HEK293 (cell line): Measurements from ENCODE around the gene NANP.

Experiments used
- EGR2 ChIP-seq: fragments of 450-650 bp; formaldehyde crosslinking; IDR thresholded peaks from 2 replicates; pipeline ENCODE4 v1.5.1; 2016; ENCODE audit warnings: low read depth, missing biosample characterization, missing genetic modification characterization
- GLI4 ChIP-seq: fragments of 450-650 bp; formaldehyde crosslinking; IDR thresholded peaks from 2 replicates; pipeline ENCODE4 v1.5.1; 2016; ENCODE audit warnings: missing biosample characterization, missing genetic modification characterization
- GLIS2 ChIP-seq: fragments of 450-650 bp; formaldehyde crosslinking; IDR thresholded peaks from 2 replicates; pipeline ENCODE4 v1.5.1; 2016; ENCODE audit warnings: missing biosample characterization, missing genetic modification characterization
- KLF16 ChIP-seq: fragments of 450-650 bp; formaldehyde crosslinking; IDR thresholded peaks from 2 replicates; pipeline ENCODE4 v1.5.1; 2017; ENCODE audit warnings: missing biosample characterization, missing genetic modification characterization
- KLF8 ChIP-seq: fragments of 450-650 bp; formaldehyde crosslinking; IDR thresholded peaks from 2 replicates; pipeline ENCODE4 v1.5.1; 2016; ENCODE audit warnings: missing biosample characterization, missing genetic modification characterization
- MEIS1 ChIP-seq: sonication (generic); formaldehyde crosslinking; IDR thresholded peaks from 2 replicates; pipeline ENCODE4 v1.8.1; 2022; ENCODE audit warnings: missing genetic modification reagents, mild to moderate bottlenecking, borderline replicate concordance
- OSR2 ChIP-seq: fragments of 450-650 bp; formaldehyde crosslinking; IDR thresholded peaks from 2 replicates; pipeline ENCODE4 v1.5.1; 2016; ENCODE audit warnings: missing biosample characterization, missing genetic modification characterization
- WT1 ChIP-seq: fragments of 450-650 bp; formaldehyde crosslinking; IDR thresholded peaks from 2 replicates; pipeline ENCODE4 v1.5.1; 2016; ENCODE audit warnings: missing biosample characterization, missing genetic modification characterization
- ZEB2 ChIP-seq: fragments of 450-650 bp; formaldehyde crosslinking; IDR thresholded peaks from 2 replicates; pipeline ENCODE4 v1.5.1; 2016; ENCODE audit warnings: missing biosample characterization, missing genetic modification characterization
- ZFHX2 ChIP-seq: fragments of 450-650 bp; formaldehyde crosslinking; conservative IDR thresholded peaks from 2 replicates; pipeline ENCODE4 v1.5.1; 2016; ENCODE audit warnings: missing biosample characterization, missing genetic modification characterization
- ZFP41 ChIP-seq: fragments of 450-650 bp; formaldehyde crosslinking; IDR thresholded peaks from 2 replicates; pipeline ENCODE4 v1.5.1; 2016; ENCODE audit warnings: missing biosample characterization, missing genetic modification characterization, borderline replicate concordance
- ZNF112 ChIP-seq: fragments of 450-650 bp; formaldehyde crosslinking; IDR thresholded peaks from 2 replicates; pipeline ENCODE4 v1.5.0; 2017; ENCODE audit warnings: missing biosample characterization, missing genetic modification characterization
- ZNF121 ChIP-seq: fragments of 450-650 bp; formaldehyde crosslinking; IDR thresholded peaks from 2 replicates; pipeline ENCODE4 v1.5.1; 2016; ENCODE audit warnings: missing biosample characterization, missing genetic modification characterization
- ZNF138 ChIP-seq: fragments of 450-650 bp; formaldehyde crosslinking; IDR thresholded peaks from 2 replicates; pipeline ENCODE4 v1.5.1; 2016; ENCODE audit warnings: missing biosample characterization, missing genetic modification characterization, borderline replicate concordance
- ZNF23 ChIP-seq: fragments of 450-650 bp; formaldehyde crosslinking; IDR thresholded peaks from 2 replicates; pipeline ENCODE4 v1.5.1; 2016; ENCODE audit warnings: missing biosample characterization, missing genetic modification characterization, borderline replicate concordance
- ZNF24 ChIP-seq: fragments of 450-650 bp; formaldehyde crosslinking; IDR thresholded peaks from 2 replicates; pipeline ENCODE4 v1.5.1; 2016; ENCODE audit warnings: missing biosample characterization, missing genetic modification characterization
- ZNF302 ChIP-seq: fragments of 450-650 bp; formaldehyde crosslinking; IDR thresholded peaks from 2 replicates; pipeline ENCODE4 v1.5.1; 2016; ENCODE audit warnings: missing biosample characterization, missing genetic modification characterization, low read depth
- ZNF311 ChIP-seq: fragments of 450-650 bp; formaldehyde crosslinking; IDR thresholded peaks from 2 replicates; pipeline ENCODE4 v1.5.1; 2017; ENCODE audit warnings: missing biosample characterization, missing genetic modification characterization, borderline replicate concordance
- ZNF394 ChIP-seq: fragments of 450-650 bp; formaldehyde crosslinking; IDR thresholded peaks from 2 replicates; pipeline ENCODE4 v1.5.1; 2016; ENCODE audit warnings: missing biosample characterization, missing genetic modification characterization, mild to moderate bottlenecking, moderate library complexity, borderline replicate concordance
- ZNF404 ChIP-seq: fragments of 450-650 bp; formaldehyde crosslinking; IDR thresholded peaks from 2 replicates; pipeline ENCODE4 v1.5.1; 2017; ENCODE audit warnings: missing biosample characterization, missing genetic modification characterization
- ZNF423 ChIP-seq: fragments of 450-650 bp; formaldehyde crosslinking; IDR thresholded peaks from 2 replicates; pipeline ENCODE4 v1.5.1; 2016; ENCODE audit warnings: missing biosample characterization, missing genetic modification characterization
- ZNF501 ChIP-seq: fragments of 450-650 bp; formaldehyde crosslinking; IDR thresholded peaks from 2 replicates; pipeline ENCODE4 v1.5.1; 2016; ENCODE audit warnings: missing biosample characterization, missing genetic modification characterization
- ZNF529 ChIP-seq: fragments of 450-650 bp; formaldehyde crosslinking; IDR thresholded peaks from 2 replicates; pipeline ENCODE4 v1.5.1; 2017; ENCODE audit warnings: missing genetic modification characterization, missing biosample characterization; ENCODE audit not compliant: insufficient replicate concordance
- ZNF571 ChIP-seq: fragments of 450-650 bp; formaldehyde crosslinking; IDR thresholded peaks from 2 replicates; pipeline ENCODE4 v1.5.0; 2017; ENCODE audit warnings: missing biosample characterization, missing genetic modification characterization
- ZNF600 ChIP-seq: fragments of 450-650 bp; formaldehyde crosslinking; IDR thresholded peaks from 2 replicates; pipeline ENCODE4 v1.5.1; 2016; ENCODE audit warnings: missing biosample characterization, missing genetic modification characterization
- ZNF747 ChIP-seq: fragments of 450-650 bp; formaldehyde crosslinking; IDR thresholded peaks from 2 replicates; pipeline ENCODE4 v1.5.1; 2016; ENCODE audit warnings: missing biosample characterization, missing genetic modification characterization
- ZNF776 ChIP-seq: fragments of 450-650 bp; formaldehyde crosslinking; IDR thresholded peaks from 2 replicates; pipeline ENCODE4 v1.5.0; 2017; ENCODE audit warnings: missing biosample characterization, missing genetic modification characterization, borderline replicate concordance
- ZNF777 ChIP-seq: fragments of 450-650 bp; formaldehyde crosslinking; IDR thresholded peaks from 2 replicates; pipeline ENCODE4 v1.5.1; 2017; ENCODE audit warnings: missing biosample characterization, missing genetic modification characterization, borderline replicate concordance
- TF ChIP-seq, protein P1 (sequence below): fragments of 450-650 bp; formaldehyde crosslinking; conservative IDR thresholded peaks from 2 replicates; pipeline ENCODE4 v1.5.1; 2016; ENCODE audit warnings: low read depth, missing biosample characterization, missing genetic modification characterization
- TF ChIP-seq, protein P2 (sequence below): fragments of 450-650 bp; formaldehyde crosslinking; IDR thresholded peaks from 2 replicates; pipeline ENCODE4 v1.5.1; 2017; ENCODE audit warnings: missing biosample characterization, missing genetic modification characterization
- TF ChIP-seq, protein P3 (sequence below): fragments of 450-650 bp; formaldehyde crosslinking; IDR thresholded peaks from 2 replicates; pipeline ENCODE4 v1.5.1; 2016; ENCODE audit warnings: missing biosample characterization, missing genetic modification characterization
- TF ChIP-seq, protein P4 (sequence below): fragments of 450-650 bp; formaldehyde crosslinking; IDR thresholded peaks from 2 replicates; pipeline ENCODE4 v1.5.1; 2016; ENCODE audit warnings: missing biosample characterization, missing genetic modification characterization
- TF ChIP-seq, protein P5 (sequence below): fragments of 450-650 bp; formaldehyde crosslinking; IDR thresholded peaks from 2 replicates; pipeline ENCODE4 v1.5.1; 2016; ENCODE audit warnings: missing biosample characterization, missing genetic modification characterization

Gene NANP

DNA sequence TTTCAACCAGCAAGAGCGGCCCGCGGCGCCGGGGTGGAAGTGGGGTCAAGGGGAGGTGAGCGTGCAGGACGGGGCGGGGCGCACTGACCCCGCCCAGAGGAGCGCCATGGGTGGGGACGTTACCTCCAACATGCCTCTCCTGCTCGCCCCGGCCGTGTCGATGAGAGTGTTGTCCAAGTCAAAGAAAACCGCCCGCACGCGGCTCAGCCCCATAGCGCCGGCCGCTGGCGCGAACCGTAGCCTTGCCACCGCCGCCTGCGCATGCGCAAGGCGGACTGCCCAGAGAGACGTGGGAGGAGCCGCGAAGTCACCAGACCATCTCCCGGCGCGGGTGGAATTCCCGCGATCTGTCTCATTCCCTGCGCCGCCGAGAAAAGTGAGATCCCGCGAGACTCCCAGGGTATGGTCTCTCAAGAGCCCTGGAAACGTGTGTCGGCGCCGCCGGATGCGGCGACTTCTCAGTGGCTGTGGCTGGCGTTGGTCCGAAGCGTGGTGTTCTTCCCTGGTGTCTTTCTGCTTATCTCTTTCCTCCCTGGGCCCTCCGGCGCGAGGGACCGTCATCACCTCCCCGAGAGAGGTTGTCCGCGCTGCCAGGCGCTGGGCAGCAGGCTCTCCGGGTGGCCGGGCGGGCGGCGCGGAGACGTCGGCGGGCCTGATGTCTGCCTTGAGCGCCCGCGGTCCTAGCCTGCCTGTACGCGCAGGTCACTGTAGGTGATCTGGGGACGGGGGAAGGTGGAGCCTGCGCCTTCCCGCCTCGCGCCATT lies at the start of gene NANP (continued):
- no peak for TF ChIP-seq MEIS1 (CRISPR knock-in tag)
- TF ChIP-seq ZNF423 = no peak
- no peak for TF ChIP-seq ZNF311 (tag by site-specific recombination)
- peak; percentile 74 for TF ChIP-seq ZNF600 (tag by site-specific recombination)
- no peak for TF ChIP-seq ZNF138
- no peak for TF ChIP-seq ZNF394 (tag by site-specific recombination)
- no peak for TF ChIP-seq ZFP41 (tag by site-specific recombination)
- no peak for TF ChIP-seq ZNF121 (tag by site-specific recombination)
- TF ChIP-seq EGR2 (tag by site-specific recombination) = no peak; the same call in 1 of the 2 replicates
- TF ChIP-seq, protein P1, sequence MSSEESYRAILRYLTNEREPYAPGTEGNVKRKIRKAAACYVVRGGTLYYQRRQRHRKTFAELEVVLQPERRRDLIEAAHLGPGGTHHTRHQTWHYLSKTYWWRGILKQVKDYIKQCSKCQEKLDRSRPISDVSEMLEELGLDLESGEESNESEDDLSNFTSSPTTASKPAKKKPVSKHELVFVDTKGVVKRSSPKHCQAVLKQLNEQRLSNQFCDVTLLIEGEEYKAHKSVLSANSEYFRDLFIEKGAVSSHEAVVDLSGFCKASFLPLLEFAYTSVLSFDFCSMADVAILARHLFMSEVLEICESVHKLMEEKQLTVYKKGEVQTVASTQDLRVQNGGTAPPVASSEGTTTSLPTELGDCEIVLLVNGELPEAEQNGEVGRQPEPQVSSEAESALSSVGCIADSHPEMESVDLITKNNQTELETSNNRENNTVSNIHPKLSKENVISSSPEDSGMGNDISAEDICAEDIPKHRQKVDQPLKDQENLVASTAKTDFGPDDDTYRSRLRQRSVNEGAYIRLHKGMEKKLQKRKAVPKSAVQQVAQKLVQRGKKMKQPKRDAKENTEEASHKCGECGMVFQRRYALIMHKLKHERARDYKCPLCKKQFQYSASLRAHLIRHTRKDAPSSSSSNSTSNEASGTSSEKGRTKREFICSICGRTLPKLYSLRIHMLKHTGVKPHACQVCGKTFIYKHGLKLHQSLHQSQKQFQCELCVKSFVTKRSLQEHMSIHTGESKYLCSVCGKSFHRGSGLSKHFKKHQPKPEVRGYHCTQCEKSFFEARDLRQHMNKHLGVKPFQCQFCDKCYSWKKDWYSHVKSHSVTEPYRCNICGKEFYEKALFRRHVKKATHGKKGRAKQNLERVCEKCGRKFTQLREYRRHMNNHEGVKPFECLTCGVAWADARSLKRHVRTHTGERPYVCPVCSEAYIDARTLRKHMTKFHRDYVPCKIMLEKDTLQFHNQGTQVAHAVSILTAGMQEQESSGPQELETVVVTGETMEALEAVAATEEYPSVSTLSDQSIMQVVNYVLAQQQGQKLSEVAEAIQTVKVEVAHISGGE (tag by site-specific recombination) = no peak; the same call in 1 of the 2 replicates
- peak; percentile 89 for TF ChIP-seq ZNF501
- TF ChIP-seq, protein P2, sequence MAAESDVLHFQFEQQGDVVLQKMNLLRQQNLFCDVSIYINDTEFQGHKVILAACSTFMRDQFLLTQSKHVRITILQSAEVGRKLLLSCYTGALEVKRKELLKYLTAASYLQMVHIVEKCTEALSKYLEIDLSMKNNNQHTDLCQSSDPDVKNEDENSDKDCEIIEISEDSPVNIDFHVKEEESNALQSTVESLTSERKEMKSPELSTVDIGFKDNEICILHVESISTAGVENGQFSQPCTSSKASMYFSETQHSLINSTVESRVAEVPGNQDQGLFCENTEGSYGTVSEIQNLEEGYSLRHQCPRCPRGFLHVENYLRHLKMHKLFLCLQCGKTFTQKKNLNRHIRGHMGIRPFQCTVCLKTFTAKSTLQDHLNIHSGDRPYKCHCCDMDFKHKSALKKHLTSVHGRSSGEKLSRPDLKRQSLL = no peak
- peak; percentile 94 for TF ChIP-seq GLIS2
- TF ChIP-seq ZNF747 (tag by site-specific recombination) = no peak
- peak; percentile 64 for TF ChIP-seq KLF8 (tag by site-specific recombination)
- TF ChIP-seq, protein P3, sequence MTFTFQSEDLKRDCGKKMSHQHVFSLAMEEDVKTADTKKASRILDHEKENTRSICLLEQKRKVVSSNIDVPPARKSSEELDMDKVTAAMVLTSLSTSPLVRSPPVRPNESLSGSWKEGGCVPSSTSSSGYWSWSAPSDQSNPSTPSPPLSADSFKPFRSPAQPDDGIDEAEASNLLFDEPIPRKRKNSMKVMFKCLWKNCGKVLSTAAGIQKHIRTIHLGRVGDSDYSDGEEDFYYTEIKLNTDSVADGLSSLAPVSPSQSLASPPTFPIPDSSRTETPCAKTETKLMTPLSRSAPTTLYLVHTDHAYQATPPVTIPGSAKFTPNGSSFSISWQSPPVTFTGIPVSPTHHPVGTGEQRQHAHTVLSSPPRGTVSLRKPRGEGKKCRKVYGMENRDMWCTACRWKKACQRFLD (tag by site-specific recombination) = no peak
- no peak for TF ChIP-seq ZNF571
- TF ChIP-seq ZNF24 = no peak
- no peak for TF ChIP-seq ZNF404 (tag by site-specific recombination)
- TF ChIP-seq ZNF302 (tag by site-specific recombination) = no peak
- TF ChIP-seq GLI4 (tag by site-specific recombination) = 0 out of 2 replicates have a peak, but pooled peaks have one; percentile 51
- TF ChIP-seq ZEB2 (tag by site-specific recombination) = peak; percentile 40
- TF ChIP-seq, protein P4, sequence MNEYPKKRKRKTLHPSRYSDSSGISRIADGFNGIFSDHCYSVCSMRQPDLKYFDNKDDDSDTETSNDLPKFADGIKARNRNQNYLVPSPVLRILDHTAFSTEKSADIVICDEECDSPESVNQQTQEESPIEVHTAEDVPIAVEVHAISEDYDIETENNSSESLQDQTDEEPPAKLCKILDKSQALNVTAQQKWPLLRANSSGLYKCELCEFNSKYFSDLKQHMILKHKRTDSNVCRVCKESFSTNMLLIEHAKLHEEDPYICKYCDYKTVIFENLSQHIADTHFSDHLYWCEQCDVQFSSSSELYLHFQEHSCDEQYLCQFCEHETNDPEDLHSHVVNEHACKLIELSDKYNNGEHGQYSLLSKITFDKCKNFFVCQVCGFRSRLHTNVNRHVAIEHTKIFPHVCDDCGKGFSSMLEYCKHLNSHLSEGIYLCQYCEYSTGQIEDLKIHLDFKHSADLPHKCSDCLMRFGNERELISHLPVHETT (tag by site-specific recombination) = no peak; the same call in none of the 2 replicates
- TF ChIP-seq ZNF777 (tag by site-specific recombination) = no peak
- no peak for TF ChIP-seq ZNF529 (tag by site-specific recombination)
- TF ChIP-seq ZNF112 (tag by site-specific recombination) = no peak
- TF ChIP-seq, protein P5, sequence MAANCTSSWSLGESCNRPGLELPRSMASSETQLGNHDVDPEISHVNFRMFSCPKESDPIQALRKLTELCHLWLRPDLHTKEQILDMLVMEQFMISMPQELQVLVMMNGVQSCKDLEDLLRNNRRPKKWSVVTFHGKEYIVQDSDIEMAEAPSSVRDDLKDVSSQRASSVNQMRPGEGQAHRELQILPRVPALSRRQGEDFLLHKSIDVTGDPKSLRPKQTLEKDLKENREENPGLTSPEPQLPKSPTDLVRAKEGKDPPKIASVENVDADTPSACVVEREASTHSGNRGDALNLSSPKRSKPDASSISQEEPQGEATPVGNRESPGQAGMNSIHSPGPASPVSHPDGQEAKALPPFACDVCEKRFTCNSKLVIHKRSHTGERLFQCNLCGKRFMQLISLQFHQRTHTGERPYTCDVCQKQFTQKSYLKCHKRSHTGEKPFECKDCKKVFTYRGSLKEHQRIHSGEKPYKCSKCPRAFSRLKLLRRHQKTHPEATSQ (tag by site-specific recombination) = peak; percentile 95
- peak; percentile 40; the same call in 1 of the 2 replicates for TF ChIP-seq WT1 (tag by site-specific recombination)
- no peak for TF ChIP-seq ZNF776 (tag by site-specific recombination)
- no peak for TF ChIP-seq ZNF23 (tag by site-specific recombination)
- TF ChIP-seq ZFHX2 (tag by site-specific recombination) = peak; percentile 41; the same call in 1 of the 2 replicates
- TF ChIP-seq KLF16 (tag by site-specific recombination) = peak; percentile 56; the same call in 1 of the 2 replicates
- no peak for TF ChIP-seq OSR2 (tag by site-specific recombination)
